CD4-positive, alpha-beta T cell treated with Interleukin-17A for 4 hours (primary cell): ENCODE data around the gene SCFD1.
"Not testable (repeated sequence)": the region's sequence is repeated elsewhere in the genome, so short reads cannot be mapped to it uniquely, and the experiment has no call there.

Experiments
- DNase-seq: peaks from one replicate; pipeline ENCODE4 v3.0.0-alpha.2; 2020; ENCODE audit warnings: mixed read lengths

Gene SCFD1

GRCh38 chr14:30680776-30681175 is 58.7 kb downstream of the SCFD1 start:
- DNase-seq = not testable (repeated sequence)

- DNase-seq = no peak
These were observed 59.7 kb downstream of the SCFD1 start for GRCh38 chr14:30681752-30682355.

- peak; percentile 13 for DNase-seq
These were observed 68.6 kb downstream of the SCFD1 start for GRCh38 chr14:30690487-30691355.

GRCh38 chr14:30691751-30692398 is 69.8 kb downstream of the SCFD1 start:
- no peak for DNase-seq

- DNase-seq = no peak
These were observed 70.5 kb downstream of the SCFD1 start for GRCh38 chr14:30692669-30693068.

- no peak for DNase-seq
These were observed 76.3 kb downstream of the SCFD1 start for GRCh38 chr14:30698463-30698862.

GRCh38 chr14:30706704-30707103 is 84.6 kb downstream of the SCFD1 start:
- no peak for DNase-seq

GRCh38 chr14:30708157-30708556 is 86.0 kb downstream of the SCFD1 start:
- no peak for DNase-seq

GRCh38 chr14:30709201-30709600 is 87.1 kb downstream of the SCFD1 start:
- DNase-seq = no peak

GRCh38 chr14:30710876-30711275 is 88.8 kb downstream of the SCFD1 start:
- DNase-seq = no peak

GRCh38 chr14:30719137-30719536 is 97.0 kb downstream of the SCFD1 start:
- no peak for DNase-seq

GRCh38 chr14:30725763-30726162 is 103.6 kb downstream of the SCFD1 start:
- DNase-seq = no peak

- no peak for DNase-seq
These were observed 106.4 kb downstream of the SCFD1 start for GRCh38 chr14:30728471-30728870.

- no peak for DNase-seq
These were observed 115.8 kb downstream of the SCFD1 start for GRCh38 chr14:30737916-30738315.

GRCh38 chr14:30738978-30739377 is 116.9 kb downstream of the SCFD1 start:
- DNase-seq = no peak

GRCh38 chr14:30748343-30748742 is 126.2 kb downstream of the SCFD1 start:
- no peak for DNase-seq

GRCh38 chr14:30751646-30752416 is 129.7 kb downstream of the SCFD1 start:
- peak; percentile 7 for DNase-seq

GRCh38 chr14:30753452-30753851 is 131.3 kb downstream of the SCFD1 start:
- no peak for DNase-seq

GRCh38 chr14:30754778-30755177 is 132.7 kb downstream of the SCFD1 start:
- DNase-seq = no peak

GRCh38 chr14:30756594-30756993 is 134.5 kb downstream of the SCFD1 start:
- no peak for DNase-seq

- no peak for DNase-seq
These were observed 135.0 kb downstream of the SCFD1 start for GRCh38 chr14:30757082-30757481.

GRCh38 chr14:30759172-30760125 is 137.3 kb downstream of the SCFD1 start:
- no peak for DNase-seq
